Stimulated activated CD4-positive, alpha-beta T cell treated with anti-CD3 and anti-CD28 coated beads, Interleukin-15, amount 100 ng/mL, for 48 hours (primary cell): ENCODE measurements around the gene C19orf12.
A peak's percentile ranks its signal among the peaks of the same experiment; 100 is the strongest.

Source experiments
- DNase-seq, 2 donors: peaks; one replicate each; pipeline ENCODE4 v3.0.0-alpha.2; 2020; ENCODE audit warnings: low read depth in 2 of 2

Gene C19orf12

GRCh38 chr19:29697523-29698261 lies 17.4 kb downstream of the C19orf12 start:
- DNase-seq = no peak

- DNase-seq = no peak
Observed at GRCh38 chr19:29696565-29696846, 18.6 kb downstream of the C19orf12 start.

GRCh38 chr19:29695765-29696564 lies 19.1 kb downstream of the C19orf12 start:
- no peak for DNase-seq

GRCh38 chr19:29694669-29695627 lies 20.1 kb downstream of the C19orf12 start:
- DNase-seq = peak; percentile 61 to 78

- DNase-seq = no peak
Observed at GRCh38 chr19:29694161-29694560, 20.9 kb downstream of the C19orf12 start.

- DNase-seq = no peak
Observed at GRCh38 chr19:29690842-29691241, 24.2 kb downstream of the C19orf12 start.

- DNase-seq = no peak
Observed at GRCh38 chr19:29687897-29688728, 26.9 kb downstream of the C19orf12 start.

- DNase-seq = peak; percentile 58 to 68
Observed at GRCh38 chr19:29687244-29687896, 27.7 kb downstream of the C19orf12 start.

- DNase-seq = no peak
Observed at GRCh38 chr19:29686285-29686805, 28.7 kb downstream of the C19orf12 start.

- no peak for DNase-seq
Observed at GRCh38 chr19:29685326-29685725, 29.7 kb downstream of the C19orf12 start.

- DNase-seq = no peak
Observed at GRCh38 chr19:29683009-29683408, 32.1 kb downstream of the C19orf12 start.

GRCh38 chr19:29682236-29682895 lies 32.7 kb downstream of the C19orf12 start:
- no peak for DNase-seq

- DNase-seq = no peak
Observed at GRCh38 chr19:29681422-29682235, 33.4 kb downstream of the C19orf12 start.

GRCh38 chr19:29680937-29681336 lies 34.1 kb downstream of the C19orf12 start:
- no peak for DNase-seq

- DNase-seq = peak; percentile 76
Observed at GRCh38 chr19:29680447-29680846, 34.6 kb downstream of the C19orf12 start.

- no peak for DNase-seq
Observed at GRCh38 chr19:29679598-29680210, 35.4 kb downstream of the C19orf12 start.

GRCh38 chr19:29678484-29679106 lies 36.5 kb downstream of the C19orf12 start:
- DNase-seq = no peak
